ENCODE measurements around the gene TOX3.

The TOX3 gene

DNA sequence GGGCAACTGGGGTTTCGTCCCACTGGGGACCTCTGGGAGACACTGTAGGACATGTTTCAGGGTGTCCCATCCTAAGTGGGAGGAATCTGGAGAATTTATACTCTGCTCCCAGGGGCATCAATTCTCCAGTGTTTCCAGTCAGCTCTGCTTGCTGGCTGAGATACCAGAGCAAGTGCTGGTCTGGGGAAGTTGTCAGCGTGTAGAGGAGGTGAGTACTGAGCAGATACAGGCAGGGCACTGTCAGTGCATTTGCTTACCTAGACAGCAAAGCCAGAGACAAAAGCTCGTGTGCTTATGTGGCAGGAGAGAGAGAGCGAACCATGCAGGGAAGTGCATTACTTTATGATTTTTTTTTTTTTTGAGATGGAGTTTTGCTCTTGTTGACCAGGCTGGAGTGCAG lies 20.2 kb upstream of the TOX3 start:
- no peak for TF ChIP-seq TEAD4 (IDR thresholded peaks at IDR 0.05)
- no peak for TF ChIP-seq CEBPB (IDR thresholded peaks at IDR 0.05)
- TF ChIP-seq, protein P1, sequence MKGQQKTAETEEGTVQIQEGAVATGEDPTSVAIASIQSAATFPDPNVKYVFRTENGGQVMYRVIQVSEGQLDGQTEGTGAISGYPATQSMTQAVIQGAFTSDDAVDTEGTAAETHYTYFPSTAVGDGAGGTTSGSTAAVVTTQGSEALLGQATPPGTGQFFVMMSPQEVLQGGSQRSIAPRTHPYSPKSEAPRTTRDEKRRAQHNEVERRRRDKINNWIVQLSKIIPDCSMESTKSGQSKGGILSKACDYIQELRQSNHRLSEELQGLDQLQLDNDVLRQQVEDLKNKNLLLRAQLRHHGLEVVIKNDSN (IDR thresholded peaks at IDR 0.05), result no peak
- no peak for TF ChIP-seq EGR1 (IDR thresholded peaks at IDR 0.05)
- no peak for TF ChIP-seq ZBTB7A (IDR thresholded peaks at IDR 0.05; ENCODE audit: low read depth)
- no peak for TF ChIP-seq TAF1 (IDR thresholded peaks at IDR 0.05; ENCODE audit: low read depth)
- TF ChIP-seq FOXM1 (IDR thresholded peaks at IDR 0.05; ENCODE audit: borderline replicate concordance, low read depth), result no peak
- TF ChIP-seq NFIC (IDR thresholded peaks at IDR 0.05), result no peak
- TF ChIP-seq, protein P2, sequence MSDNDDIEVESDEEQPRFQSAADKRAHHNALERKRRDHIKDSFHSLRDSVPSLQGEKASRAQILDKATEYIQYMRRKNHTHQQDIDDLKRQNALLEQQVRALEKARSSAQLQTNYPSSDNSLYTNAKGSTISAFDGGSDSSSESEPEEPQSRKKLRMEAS (IDR thresholded peaks at IDR 0.05), result no peak
- no peak for TF ChIP-seq TCF12 (IDR thresholded peaks at IDR 0.05; ENCODE audit: low read depth)
- TF ChIP-seq EP300 (IDR thresholded peaks at IDR 0.05; ENCODE audit: borderline replicate concordance), result no peak

DNA sequence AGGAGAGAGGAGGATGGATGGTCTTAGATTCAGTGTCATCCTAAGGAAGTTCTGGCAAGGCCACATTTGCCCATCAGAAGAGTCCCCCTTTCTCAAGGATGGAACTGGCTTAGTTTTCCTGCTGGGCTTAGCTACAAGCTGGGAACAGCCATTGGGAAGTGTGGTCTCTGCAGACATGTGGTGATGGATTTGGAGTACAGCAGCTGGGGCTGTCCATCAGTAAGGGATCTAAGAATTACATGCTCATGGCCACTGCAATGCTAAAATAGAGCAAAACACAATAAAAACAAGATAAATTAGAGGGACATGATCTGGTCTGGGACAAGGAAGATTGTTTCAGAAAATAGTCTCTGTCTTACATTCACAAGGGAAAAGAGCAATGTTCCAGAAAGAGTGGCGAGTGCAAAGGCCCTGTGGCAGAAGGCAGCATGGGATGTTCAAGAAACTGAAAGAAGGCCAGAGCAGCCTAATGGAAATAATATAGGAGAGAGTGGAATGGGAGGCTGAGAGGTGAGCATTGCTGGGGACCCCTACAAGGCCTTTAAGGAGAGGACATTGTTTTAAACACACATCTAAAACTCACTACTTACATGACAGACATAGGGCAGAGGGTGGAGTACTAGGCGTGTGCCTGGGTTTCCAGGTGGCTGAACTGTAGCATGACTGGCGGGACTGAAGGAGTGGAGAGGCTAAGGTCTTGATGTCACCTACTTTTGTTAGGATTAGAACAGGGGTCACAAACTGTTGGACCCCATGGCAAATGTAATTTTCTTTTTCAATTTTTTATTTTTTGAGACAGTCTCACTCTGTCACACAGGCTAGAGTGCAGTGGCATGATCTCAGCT lies 17.0 kb upstream of the TOX3 start:
- no peak for TF ChIP-seq RAD21 (IDR thresholded peaks at IDR 0.05; ENCODE audit: low read depth)
- TF ChIP-seq CEBPB (IDR thresholded peaks at IDR 0.05), result no peak
- TF ChIP-seq CREB1 (IDR thresholded peaks at IDR 0.05; ENCODE audit: low read depth), result no peak
- TF ChIP-seq NFIC (IDR thresholded peaks at IDR 0.05), result no peak
- TF ChIP-seq YY1 (IDR thresholded peaks at IDR 0.05; ENCODE audit: low read depth), result no peak
- no peak for TF ChIP-seq EGR1 (IDR thresholded peaks at IDR 0.05)
- TF ChIP-seq, protein P3, sequence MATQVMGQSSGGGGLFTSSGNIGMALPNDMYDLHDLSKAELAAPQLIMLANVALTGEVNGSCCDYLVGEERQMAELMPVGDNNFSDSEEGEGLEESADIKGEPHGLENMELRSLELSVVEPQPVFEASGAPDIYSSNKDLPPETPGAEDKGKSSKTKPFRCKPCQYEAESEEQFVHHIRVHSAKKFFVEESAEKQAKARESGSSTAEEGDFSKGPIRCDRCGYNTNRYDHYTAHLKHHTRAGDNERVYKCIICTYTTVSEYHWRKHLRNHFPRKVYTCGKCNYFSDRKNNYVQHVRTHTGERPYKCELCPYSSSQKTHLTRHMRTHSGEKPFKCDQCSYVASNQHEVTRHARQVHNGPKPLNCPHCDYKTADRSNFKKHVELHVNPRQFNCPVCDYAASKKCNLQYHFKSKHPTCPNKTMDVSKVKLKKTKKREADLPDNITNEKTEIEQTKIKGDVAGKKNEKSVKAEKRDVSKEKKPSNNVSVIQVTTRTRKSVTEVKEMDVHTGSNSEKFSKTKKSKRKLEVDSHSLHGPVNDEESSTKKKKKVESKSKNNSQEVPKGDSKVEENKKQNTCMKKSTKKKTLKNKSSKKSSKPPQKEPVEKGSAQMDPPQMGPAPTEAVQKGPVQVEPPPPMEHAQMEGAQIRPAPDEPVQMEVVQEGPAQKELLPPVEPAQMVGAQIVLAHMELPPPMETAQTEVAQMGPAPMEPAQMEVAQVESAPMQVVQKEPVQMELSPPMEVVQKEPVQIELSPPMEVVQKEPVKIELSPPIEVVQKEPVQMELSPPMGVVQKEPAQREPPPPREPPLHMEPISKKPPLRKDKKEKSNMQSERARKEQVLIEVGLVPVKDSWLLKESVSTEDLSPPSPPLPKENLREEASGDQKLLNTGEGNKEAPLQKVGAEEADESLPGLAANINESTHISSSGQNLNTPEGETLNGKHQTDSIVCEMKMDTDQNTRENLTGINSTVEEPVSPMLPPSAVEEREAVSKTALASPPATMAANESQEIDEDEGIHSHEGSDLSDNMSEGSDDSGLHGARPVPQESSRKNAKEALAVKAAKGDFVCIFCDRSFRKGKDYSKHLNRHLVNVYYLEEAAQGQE (IDR thresholded peaks at IDR 0.05; ENCODE audit: low read depth), result no peak
- TF ChIP-seq EP300 (IDR thresholded peaks at IDR 0.05; ENCODE audit: borderline replicate concordance), result no peak
- no peak for TF ChIP-seq ZBTB7A (IDR thresholded peaks at IDR 0.05; ENCODE audit: low read depth)
- no peak for TF ChIP-seq TAF1 (IDR thresholded peaks at IDR 0.05; ENCODE audit: low read depth)
- TF ChIP-seq, protein P2 (IDR thresholded peaks at IDR 0.05), result no peak
- TF ChIP-seq FOXM1 (IDR thresholded peaks at IDR 0.05; ENCODE audit: borderline replicate concordance, low read depth), result no peak
- no peak for TF ChIP-seq TCF12 (IDR thresholded peaks at IDR 0.05; ENCODE audit: low read depth)
- TF ChIP-seq, protein P1 (IDR thresholded peaks at IDR 0.05), result no peak
- TF ChIP-seq TEAD4 (IDR thresholded peaks at IDR 0.05), result no peak

DNA sequence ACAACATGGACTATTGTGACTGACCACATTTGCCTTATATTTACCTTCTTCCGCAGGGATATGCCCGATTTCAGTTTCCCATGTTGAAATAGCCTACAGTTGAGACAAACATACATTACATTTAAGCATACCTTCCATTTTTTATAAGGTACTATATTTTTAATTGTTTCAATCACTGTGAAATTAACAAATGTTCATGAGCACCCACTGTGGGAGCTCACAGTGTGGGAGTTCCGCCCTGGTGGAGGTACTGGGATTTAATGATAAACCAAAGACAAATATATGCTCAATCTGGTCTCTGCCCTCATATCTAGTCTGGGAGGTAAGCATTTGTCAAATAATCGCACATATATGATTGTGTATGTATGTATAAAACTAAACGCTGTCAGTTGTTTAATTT lies 15.8 kb upstream of the TOX3 start:
- TF ChIP-seq FOXM1 (IDR thresholded peaks at IDR 0.05; ENCODE audit: borderline replicate concordance, low read depth) (no peak), CEBPB (IDR thresholded peaks at IDR 0.05) (no peak), YY1 (IDR thresholded peaks at IDR 0.05; ENCODE audit: low read depth) (no peak), TAF1 (IDR thresholded peaks at IDR 0.05; ENCODE audit: low read depth) (no peak), EP300 (IDR thresholded peaks at IDR 0.05; ENCODE audit: borderline replicate concordance) (no peak), RAD21 (IDR thresholded peaks at IDR 0.05; ENCODE audit: low read depth) (no peak), EGR1 (IDR thresholded peaks at IDR 0.05) (no peak), CREB1 (IDR thresholded peaks at IDR 0.05; ENCODE audit: low read depth) (no peak), NFIC (IDR thresholded peaks at IDR 0.05) (no peak), ZBTB7A (IDR thresholded peaks at IDR 0.05; ENCODE audit: low read depth) (no peak), TCF12 (IDR thresholded peaks at IDR 0.05; ENCODE audit: low read depth) (no peak), TEAD4 (IDR thresholded peaks at IDR 0.05) (no peak)
- TF ChIP-seq, protein P2 (IDR thresholded peaks at IDR 0.05), result no peak
- TF ChIP-seq, protein P3 (IDR thresholded peaks at IDR 0.05; ENCODE audit: low read depth), result no peak
- TF ChIP-seq, protein P1 (IDR thresholded peaks at IDR 0.05), result no peak

DNA sequence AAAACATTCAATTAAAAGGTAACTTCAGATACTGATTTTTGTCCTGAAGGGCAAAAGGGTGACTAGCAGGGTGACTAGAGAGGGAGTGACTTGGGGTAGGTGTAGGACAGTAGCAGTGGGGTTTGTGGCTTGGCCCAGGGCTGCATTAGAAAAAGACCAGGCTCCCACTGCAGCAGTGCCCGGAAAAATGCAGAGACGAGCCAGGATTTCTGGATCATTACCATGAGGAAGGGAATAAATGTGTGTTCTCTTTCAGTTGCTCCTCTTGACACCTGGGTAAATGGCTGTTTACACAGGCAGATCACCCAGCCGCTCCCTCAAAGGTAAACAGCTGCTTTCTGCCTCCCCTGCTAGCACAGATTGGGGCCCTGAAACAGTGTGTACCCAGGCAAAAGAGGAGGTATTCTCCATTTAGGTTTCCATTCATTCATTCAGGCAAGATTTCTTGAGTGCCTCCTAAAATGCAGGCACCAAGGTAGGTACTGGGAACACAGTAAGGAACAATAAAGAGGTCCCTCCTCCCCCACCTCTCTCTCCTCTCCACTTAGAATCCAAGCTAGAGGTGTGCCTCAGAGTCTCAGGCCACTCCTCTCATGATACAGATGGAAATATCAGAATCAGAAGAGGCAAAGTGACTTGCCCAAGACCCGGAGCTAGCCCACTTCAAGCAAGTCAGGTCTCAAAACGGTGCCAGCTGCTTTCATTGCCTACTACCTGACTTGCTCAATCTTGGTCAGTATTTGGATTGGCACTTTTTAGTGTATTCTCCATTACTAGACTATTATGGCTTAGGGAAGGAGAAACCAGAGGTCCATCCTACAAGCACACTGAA lies 15.2 kb upstream of the TOX3 start:
- TF ChIP-seq, protein P1 (IDR thresholded peaks at IDR 0.05), result no peak
- TF ChIP-seq, protein P3 (IDR thresholded peaks at IDR 0.05; ENCODE audit: low read depth), result no peak
- TF ChIP-seq TEAD4 (IDR thresholded peaks at IDR 0.05) (no peak), CEBPB (IDR thresholded peaks at IDR 0.05) (no peak), YY1 (IDR thresholded peaks at IDR 0.05; ENCODE audit: low read depth) (no peak), EGR1 (IDR thresholded peaks at IDR 0.05) (no peak), FOXM1 (IDR thresholded peaks at IDR 0.05; ENCODE audit: borderline replicate concordance, low read depth) (no peak), TAF1 (IDR thresholded peaks at IDR 0.05; ENCODE audit: low read depth) (no peak), EP300 (IDR thresholded peaks at IDR 0.05; ENCODE audit: borderline replicate concordance) (no peak), TCF12 (IDR thresholded peaks at IDR 0.05; ENCODE audit: low read depth) (no peak), NFIC (IDR thresholded peaks at IDR 0.05) (no peak), ZBTB7A (IDR thresholded peaks at IDR 0.05; ENCODE audit: low read depth) (no peak), RAD21 (IDR thresholded peaks at IDR 0.05; ENCODE audit: low read depth) (no peak), CREB1 (IDR thresholded peaks at IDR 0.05; ENCODE audit: low read depth) (no peak)
- TF ChIP-seq, protein P2 (IDR thresholded peaks at IDR 0.05), result no peak

All from Ishikawa (cell line).